ENCODE data around the gene ZFR2.
A peak's percentile ranks its signal among the peaks of the same experiment; 100 is the strongest.
"Not testable (repeated sequence)": the region's sequence is repeated elsewhere in the genome, so short reads cannot be mapped to it uniquely, and the experiment has no call there.

The ZFR2 gene

DNA sequence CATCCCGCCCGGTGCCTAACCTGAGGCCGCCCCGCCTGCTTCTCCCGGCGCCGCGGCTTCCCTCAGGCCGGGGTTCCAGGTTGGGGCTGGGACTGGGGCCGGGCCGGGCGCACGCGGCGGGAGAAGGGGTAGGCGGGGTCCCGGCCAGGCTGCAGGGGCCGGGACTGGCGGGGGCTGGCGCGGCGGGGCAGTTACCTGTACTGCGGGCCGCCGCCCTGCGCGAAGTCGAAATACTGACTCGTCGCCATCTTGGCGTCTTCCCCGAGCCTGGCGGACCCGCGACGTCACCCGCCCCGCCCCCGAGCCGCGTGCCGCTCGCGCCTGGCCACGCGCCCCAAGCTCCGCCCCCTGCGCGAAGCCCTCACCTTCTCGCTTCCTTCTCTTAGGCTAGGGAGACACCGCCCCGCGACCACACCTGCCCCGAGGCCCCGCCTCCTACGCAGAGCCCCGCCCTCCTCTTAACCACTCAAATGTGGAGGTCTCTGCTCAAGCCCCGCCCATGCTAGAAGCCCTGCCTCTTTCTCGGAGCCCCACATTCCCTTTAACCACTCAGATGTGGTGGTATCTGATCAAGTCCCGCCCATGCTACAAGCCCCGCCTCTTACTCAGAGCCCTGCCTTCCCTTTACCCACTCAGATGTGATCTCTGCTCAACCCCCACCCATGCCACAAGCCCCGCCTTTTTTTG is at the start of gene ZFR2:
ZFR2 (minus strand) TSS at position 269 of the 687 bp plus-strand sequence; CDS start at position 248, 21 bp downstream.
- DNase-seq: no peak

DNA sequence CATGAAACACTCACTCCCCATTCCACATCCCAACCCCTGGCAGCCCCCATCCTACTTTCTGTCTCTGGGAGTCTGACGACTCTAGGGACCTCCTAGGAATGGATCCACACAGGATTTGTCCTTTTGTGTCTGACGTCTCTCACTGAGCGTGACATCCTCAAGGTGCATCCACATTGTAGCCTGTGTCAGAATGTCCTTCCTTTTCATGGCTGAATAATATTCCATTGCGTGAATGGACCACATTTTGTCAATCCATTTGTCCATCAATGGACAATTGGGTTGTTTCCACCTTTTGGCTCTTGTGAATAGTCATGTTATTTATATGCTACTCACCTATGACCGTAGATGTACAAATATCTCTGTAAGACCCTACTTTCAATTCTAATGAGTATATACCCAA is 47.2 kb upstream of the ZFR2 start:
- DNase-seq: no peak

DNA sequence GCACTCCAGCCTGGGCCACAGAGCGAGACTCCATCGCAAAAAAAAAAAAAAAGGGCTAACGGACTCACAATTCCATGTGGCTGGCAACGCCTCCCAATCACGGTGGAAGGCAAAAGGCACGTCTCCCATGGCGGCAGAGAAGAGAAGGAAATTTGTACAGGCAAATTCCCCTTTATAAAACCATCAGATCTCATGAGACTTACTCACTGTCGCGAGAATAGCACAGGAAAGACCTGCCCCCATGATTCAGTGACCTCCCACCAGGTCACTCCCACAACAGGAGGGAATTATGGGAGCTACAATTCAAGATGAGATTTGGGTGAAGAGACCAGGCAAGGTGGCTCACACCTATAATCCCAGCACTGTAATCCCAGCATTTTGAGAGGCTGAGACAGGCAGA is 45.4 kb upstream of the ZFR2 start:
- no peak for DNase-seq

DNA sequence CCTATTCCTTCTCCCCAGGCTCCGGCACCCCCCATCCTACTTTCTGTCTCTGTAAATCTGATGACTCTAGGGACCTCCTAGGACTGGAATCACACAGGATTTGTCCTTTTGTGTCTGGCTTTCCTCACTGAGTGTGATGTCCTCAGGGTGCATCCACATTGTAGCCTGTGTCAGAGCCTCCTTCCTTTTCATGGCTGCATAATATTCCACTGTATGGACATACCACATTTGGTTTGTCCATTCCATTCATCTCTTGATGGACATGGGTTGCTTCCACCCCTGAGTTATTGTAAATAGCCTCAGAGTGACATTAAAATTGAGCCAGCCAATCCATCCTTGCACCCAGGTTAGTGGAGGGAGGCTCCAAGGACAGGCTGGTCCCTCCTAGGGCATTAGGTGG is 41.3 kb upstream of the ZFR2 start:
- DNase-seq: no peak

DNA sequence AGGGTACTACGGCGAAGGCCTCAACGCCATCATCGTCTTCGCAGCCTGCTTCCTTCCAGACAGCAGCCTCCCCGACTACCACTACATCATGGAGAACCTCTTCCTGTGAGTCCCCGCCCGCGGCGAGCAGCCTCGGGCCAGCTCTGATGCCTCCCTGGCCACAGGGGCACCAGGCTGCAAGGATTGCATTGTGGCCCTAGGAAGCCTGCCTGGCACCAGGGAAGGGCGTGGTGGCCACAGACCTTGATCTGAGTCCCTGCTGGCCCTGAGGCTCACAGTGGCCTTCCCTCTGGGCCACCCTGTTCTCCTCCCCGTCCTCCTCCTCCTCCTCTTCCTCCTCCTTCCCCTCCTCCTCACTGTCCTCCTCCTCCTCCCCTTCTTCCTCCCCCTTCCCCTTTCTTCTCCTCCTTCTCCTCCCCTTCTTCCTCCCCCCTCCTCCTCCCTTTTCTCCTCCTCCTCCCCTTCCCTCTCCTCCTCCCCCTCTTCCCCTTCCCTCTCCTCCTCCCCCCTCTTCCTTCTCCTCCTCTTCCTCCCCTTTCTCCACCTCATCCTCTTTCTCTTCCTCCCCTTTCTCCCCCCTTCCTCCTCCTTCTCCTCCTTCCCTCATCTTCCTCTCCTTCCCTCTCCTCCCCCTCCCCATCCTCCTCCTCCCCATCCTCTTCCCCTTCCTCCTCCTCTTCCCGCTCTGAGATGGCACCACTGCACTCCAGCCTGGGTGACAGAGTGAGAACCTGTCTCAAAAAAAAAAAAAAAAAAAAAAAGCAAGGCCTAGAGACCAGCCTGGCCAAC is 39.6 kb upstream of the ZFR2 start:
- peak; percentile 20 for DNase-seq

DNA sequence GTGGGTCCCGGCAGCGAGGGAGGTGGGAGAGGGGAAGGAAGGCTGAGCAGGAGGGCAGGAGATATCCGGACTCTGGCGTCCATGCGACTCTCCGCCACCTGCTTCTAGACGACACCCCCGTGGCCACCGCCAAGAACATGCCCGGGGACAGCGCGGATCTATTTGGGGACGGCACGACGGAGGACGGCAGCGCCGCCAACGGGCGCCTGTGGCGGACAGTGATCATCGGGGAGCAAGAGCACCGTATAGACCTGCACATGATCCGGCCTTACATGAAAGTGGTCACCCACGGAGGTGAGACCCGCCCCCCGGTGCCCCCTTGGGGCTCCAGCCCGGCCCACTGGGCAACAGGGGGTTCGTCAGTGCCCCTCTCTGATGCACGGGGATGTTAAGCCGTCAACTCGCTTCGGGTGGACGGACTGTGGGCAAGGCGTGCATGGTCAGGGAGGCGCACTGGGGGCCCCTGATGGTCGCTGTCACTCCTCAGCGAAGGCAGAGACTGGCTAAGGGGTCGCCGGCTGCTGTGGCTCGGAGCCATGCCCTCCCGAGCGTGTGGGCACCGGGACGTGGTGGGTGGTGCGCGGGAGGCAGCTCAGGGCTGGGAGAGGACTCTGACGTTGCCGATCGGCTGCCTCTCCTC is 38.9 kb upstream of the ZFR2 start:
- DNase-seq: peak; percentile 20

DNA sequence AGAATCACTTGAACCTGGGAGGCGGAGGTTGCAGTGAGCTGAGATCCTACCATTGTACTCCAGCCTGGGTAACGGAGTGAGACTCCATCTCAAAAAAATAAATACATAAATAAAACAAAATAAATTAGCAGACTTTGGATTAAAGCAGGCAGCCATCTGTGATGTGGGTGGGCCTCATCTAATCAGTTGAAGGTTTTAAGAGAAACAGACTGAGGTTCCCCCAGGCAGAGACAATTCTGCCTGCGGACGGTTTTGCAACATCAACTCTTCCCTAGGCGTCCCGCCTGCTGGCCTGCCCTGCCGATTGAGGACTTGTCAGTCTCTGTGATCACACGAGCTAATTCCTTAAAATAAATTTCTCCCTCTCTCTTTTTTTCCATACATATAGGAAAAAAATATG is 35.4 kb upstream of the ZFR2 start:
- no peak for DNase-seq

DNA sequence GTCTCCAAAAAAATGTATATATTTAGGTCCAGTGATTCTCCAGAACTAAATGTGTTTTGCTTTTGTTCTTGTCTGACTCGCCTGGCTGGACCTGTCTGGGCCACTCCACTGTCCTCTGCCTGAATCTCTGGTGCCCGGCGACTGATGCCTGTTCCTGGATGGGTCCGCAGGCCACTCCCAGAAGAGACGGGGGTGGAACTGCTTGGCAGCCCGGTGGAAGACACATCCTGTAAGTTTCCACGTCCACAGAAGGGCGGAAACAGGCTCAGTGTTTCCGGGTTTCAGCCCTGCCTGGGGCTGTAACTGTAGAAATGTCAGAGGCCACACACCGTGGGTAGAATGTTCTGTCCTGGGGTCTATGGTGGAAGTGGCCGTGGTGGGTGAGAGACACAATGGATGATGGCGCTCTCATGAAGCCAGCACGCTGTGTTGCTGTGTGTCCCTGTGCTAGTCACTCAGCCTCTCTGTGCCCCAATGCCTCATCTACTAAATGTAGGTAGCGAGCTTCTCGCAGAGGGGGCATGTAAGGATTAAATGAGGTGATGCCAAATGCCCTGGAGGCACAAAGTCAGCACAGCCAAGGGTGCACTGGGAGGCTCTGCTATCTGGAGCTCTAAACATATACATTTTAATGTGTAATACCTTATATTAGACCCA is 33.6 kb upstream of the ZFR2 start:
- no peak for DNase-seq

DNA sequence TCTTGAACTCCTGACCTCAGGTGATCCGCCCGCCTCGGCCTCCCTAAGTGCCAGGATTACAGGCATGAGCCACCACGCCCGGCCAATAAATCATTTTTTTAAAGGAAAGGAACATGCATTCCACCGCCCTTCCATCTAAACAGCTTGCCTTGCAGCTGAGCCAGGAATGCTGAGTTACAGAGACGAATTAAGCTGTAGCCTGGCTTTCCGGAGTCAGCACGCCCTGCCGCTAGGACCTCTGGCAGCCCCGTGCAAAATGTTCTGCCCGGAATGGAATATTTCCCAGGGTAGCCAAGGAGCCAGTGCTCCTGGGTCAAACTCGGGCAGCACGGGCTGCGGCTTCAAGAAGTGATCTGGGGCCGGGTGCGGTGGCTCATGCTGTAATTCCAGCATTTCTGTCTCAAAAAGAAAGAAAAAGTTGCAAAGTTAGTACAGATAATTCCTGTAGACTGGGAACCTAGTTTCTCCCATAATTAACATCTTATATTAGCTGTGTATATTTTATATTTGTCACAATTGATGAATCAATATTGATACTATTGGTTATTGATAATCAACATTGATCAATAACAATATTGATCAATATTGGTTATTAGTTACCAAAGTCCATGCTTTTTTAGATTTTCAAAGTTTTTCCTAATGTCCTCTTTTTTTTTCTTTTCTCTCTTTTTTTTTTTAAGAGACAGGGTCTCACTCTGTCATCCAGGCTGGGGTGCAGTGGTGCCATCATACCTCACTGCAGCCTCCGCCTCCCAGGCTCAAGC is 30.9 kb upstream of the ZFR2 start:
- DNase-seq: no peak

DNA sequence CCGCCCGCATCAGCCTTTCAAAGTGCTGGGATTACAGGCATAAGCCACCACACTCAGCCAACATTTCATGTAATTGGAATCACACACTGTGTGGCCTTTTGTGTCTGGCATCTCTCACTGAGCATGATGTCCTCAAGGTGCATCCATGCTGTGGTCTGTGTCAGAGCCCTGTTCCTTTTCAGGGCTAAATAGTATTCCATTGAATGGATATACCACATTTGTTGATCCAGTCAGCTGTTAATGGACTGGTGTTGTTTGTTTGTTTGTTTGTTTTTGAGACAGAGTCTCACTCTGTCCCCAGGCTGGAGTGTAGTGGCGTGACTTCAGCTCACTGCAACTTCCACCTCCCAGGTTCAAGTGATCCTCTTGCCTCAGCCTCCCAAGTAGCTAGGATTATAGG is 29.6 kb upstream of the ZFR2 start:
- DNase-seq: no peak

DNA sequence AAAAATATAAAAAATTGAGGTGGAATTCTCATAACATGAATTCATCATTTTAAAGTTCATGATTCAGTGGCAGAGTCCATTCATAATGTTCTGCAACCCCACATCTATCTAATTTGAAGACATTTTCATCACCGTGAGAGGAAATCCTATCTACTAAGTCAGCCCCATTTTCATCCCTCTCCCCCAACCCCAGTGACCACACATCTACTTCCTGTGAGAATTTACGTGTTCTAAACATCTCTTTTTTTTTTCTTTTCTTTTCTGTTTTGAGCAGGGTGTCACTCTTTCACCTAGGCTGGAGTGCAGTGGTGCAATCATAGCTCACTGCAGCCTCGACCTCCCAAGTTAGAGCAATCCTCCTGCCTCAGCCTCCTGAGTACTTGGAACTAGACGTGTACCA is 29.1 kb upstream of the ZFR2 start:
- DNase-seq: no peak

DNA sequence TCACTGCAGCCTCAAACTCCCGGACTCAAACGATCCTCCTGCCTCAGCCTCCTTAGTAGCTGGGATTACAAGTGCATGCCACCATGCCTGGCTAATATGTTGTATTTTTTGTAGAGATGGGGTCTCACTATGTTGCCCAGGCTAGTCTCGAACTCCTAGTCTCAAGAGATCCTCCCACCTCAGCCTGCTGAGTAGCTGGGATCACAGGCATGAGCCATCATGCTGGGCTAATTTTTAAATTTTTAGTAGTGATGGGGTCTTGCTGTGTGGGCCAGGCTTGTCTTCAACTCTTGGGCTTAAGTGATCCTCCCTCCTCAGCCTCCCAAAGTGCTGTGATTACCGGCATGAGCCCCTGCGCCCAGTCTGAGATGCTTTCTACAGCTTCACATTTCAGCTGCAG is 26.9 kb upstream of the ZFR2 start:
- no peak for DNase-seq

DNA sequence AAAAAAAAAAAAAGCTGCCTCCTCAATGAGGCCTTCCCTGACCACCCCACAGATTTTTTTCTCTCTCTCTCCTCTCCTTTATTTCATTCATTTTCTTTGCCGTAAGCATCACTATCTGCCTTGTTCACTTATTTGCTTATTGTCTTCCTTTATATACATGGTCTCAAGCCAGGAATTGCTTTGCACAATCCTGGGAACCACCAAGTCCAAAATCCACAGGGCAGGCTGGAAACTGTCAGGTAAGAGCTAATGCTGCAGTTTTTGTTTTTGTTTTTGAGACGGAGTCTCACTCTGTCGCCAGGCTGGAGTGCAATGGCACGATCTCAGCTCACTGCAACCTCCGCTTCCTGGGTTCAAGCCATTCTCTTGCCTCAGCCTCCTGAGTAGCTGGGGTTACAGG is 26.1 kb upstream of the ZFR2 start:
- not testable (repeated sequence) for DNase-seq

DNA sequence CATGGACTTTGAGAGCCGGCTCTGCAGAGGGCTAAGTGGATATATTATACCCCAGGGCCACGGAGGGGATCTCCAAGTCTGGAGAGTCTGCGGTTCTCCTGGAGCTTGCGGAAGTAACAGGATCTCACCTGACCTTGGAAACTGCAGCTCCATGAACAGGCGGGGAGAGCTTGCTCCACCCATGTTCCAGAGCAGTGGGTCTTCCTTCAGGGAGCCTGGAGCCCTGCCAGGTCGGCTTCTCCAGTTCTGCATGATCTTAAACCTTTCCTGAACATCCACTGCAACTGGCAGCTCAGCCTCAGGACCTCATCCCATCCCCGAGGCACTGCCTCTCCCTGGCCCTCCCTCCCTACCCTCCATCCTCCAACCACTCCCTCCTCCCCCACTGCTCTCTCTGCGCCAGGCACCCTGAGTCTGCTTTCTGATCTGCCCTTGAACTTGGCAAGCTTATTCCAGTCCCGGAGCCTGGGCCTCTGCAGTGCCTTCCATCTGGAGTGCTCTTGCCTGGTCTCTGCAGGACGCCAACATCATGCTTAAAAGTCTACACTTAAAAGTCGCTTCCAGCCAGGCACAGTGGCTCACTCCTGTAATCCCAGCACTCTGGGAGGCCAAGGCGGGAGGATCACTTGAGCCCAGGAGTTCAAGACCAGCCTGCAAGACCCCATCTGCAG is 24.8 kb upstream of the ZFR2 start:
- DNase-seq: peak; percentile 32

DNA sequence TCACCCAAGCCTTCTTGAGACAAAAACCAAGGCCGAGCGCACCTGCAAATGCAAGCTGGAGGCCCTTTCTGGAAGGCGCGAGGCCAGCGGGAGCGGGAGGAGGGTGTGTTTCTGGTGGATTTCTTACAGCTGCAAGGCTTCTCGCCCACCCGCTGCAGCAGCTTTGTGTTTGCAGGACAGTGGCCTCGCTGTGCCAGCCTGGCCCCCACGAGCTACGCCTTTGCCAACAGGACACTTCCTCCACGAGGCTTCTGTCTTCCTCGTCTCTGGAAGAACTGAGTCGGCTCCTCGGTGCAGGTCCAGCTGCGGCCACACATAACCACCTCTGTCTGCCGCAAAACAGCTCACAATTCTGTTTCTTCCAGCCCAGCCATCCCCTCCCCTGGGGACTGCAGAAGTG is 21.8 kb upstream of the ZFR2 start:
- no peak for DNase-seq

DNA sequence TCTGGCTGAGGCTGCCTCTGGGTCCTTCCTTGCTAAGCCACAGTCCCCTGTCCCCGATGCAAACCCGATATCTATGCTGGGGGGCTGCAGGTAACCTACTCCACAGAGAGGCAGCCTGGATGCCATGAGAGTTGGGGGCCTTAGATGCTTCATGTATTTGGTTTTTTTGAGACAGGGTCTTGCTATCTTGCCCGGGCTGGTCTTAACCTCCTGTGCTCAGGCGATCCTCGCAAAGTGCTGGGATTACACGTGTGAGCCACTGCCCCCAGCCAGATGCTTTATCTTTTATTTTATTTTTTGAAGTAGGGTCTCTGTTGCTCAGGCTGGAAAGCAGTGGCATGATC is 13.2 kb upstream of the ZFR2 start:
- no peak for DNase-seq

DNA sequence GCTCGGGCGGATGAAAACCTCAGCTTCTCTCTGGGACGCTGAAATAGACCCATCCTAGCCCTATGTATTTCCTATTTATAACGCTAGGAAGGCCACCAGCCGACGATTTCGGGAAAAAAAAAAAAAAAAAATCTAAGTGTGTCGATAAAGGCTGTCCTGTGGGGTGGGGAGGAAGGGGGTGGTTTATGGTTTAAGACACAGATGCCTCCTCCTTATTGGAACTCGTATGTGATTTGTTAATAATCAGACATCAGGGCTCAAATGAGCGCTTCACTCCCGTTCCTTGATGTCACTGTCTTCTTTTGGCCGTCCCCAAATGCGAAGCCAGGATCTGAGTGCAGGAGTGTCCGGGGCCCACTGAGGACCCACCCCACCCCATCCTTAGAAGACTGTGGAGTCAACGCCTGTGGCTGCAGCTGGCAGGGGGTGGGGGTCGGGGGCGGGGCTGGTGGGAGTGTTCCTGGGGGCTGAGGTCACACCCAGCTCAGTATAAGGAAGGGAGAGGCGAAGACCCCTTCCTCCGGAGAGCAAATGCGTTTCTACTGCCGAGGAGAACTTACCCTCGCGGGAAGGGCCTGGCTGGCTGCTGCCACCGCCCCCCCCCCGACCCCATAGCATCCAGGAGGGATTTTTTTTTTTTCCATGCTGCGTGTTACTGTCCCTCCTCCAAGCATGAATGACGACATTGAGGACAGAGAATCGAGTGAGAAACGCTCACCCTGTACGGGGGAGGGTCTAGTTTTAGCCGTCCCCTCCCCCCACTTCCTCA is 12.6 kb upstream of the ZFR2 start:
- no peak for DNase-seq

DNA sequence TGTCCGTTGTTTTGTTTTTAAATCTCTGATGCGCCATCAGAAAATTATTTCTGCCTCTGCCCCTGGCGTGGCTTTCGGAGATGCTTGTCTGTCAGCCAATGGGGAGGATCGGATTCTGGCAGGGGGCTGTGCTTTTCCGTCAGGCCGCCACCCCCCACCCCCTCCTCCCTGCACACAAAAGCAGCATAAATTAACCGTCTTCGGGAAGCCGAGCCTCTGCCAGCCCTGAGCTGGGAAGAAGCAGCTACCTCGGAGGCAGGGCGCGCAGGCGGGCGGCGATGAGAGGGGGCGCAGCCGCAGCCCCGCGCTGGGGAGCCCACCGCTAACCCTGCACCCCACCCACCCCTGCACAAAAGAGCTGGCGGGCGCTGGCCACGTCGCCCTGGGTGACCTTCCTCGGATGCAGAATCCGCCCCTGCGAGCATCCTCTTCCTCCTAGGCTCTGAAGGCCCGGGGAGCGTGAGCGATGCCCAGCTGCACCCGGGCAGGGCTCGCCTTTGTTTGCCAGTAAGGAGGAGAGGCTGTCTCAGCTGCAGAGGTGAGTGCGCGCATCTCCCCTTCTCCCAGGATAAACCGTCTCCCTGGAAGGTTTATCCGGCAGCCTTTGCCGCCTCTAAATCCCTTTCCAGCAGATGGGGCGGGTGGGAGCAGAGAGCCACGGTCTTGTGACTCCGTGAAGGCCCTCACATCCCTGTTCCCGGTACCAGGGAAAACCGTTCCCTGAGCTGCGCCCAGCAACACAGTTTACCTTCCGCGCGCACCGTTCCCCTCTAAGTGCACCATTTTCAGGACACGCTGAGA is 11.8 kb upstream of the ZFR2 start, which contains the start of gene ATCAY:
ATCAY (plus strand) TSS at position 215 of the 801 bp plus-strand sequence. CDS start 5,083 bp downstream, outside the sequence.
- peak; percentile 27 for DNase-seq

DNA sequence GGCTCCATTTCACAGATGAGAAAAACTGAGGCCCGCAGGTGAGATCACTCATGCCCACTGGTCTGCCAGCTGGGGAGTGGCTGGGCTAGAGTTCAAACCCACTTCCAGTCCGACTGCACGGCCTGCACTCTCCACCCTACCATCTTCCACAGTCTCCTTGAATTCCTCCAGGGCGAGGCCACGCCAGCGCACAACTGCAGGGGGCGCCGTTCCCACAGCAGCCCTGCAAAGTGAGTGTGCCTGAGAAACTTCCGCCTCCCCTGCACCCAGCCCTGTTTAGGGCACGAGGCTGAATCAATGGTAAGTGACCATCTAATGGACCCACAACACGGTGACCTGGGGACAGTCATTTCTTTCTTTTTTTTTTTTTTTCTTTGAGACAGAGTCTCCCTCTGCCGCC is 10.8 kb upstream of the ZFR2 start:
- DNase-seq: no peak

DNA sequence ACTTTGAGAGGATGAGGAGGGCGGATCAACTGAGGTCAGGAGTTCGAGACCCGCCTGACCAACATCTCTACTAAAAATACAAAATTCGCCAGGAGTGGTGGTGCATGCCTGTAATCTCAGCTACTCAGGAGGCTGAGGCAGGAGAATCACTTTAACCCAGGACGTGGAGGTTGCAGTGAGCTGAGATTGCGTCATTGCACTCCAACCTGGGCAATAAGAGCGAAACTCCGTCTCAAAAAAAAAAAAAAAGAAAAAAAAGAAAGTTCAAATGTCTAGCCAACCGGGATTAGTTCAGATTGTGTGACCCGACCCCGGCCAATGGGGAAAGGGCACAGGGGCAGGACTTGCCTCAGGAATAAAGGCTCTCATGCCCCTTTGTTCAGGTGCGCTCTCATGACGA is 5.9 kb upstream of the ZFR2 start:
- not testable (repeated sequence) for DNase-seq

DNA sequence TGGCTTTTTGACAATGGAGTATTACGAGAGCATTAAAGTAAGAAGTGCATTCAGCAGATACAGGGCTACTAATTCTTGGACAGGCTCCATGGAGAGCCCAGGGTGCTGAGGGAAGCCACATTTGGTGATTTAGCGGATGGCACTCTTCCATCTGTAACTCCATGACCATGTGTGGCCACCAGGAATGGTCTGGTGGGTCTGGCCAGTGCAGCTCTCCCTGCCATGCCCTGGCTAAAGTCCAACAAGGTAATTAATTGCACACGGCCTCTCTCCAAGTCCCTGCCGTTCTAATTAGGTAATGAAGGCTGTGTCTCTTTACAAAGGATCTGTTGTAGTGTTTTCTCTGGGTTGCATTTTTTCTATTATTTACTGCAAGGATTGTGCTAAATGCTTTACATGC is 4.3 kb upstream of the ZFR2 start:
- DNase-seq: no peak
